Activated T-cell treated with anti-CD3 and anti-CD28 coated beads for 4 hours (primary cell): ENCODE measurements around the gene COL15A1.
A peak's percentile ranks its signal among the peaks of the same experiment; 100 is the strongest.

Experiments
- DNase-seq: peaks from one replicate; pipeline ENCODE4 v3.0.0-alpha.2; 2020

COL15A1 gene

DNA sequence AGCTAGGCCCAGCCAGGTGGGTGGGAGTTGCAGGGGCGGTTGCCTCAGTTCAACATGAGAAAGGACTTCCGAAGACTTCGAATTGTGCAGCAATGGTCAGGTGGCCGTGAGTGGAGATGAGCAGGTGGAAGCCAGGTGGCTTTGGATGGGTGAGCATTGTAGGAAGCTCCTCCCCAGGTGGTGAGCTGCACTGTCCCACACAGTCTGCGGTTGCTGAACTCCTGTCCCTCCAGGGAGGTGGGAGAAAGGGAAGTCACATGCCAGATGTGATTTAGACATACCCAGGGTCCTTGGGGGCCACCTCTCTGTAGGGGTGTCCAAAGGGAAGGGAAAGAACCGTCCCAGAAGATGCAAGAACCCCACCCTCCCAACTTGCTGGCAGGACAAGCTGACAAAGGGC lies 30.4 kb downstream of the COL15A1 start:
- DNase-seq, result no peak

DNA sequence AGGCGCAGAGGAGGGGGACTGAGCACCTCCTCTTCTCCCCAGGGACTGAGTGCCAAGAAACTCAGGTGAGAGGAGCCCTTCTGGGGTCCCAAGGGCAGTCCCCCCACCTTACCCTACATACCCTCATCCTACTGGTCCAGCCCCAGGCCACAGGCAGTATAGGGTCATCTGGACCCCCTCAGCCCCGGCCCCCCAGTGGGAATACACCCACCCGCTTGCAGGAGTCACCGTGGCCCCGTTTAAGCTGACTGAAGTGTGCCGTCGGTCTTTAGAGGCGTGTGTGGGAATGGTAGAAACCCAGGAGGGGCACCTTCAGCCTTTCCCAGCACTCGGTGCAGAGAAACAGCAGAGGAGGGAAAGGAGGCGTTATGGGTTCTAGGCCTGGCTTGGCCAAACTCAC lies 30.8 kb downstream of the COL15A1 start:
- DNase-seq, result no peak

DNA sequence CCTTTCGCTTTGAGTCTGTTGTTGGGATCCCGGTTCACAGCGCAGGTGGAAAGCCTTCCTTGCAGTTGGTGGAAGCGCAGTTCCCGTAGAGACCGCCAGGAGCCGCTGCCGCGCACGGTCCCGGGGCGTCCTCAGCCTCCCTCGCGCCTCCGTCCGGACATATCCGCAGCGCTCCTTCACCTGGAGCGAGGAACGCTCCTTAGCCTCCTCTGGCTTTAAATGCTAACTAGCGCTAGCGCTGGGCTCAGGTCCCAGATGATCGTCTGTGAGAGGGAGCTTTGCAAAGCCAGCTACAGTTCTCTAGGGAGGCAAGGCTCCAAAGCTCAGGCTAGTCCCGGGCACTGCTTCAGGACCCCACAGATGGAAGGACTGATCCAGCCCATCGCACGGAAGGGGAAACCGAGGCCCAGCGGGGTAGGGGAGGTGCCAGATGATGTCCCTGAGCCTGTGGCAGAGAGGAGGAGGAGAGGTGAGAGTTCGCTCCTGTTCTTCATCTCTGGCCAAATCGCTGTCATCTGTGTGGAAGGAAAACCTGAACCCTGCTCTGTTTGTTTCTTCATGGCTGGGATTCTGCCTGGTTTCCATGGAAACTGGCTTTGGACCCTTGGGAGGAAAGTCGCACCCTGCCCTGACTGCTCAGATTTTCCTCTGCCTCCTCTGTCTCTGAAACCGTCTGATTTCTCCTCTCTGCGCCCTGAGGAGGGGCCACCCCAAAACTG lies 31.4 kb downstream of the COL15A1 start:
- peak; percentile 77 for DNase-seq

- no peak for DNase-seq
These were observed 32.1 kb downstream of the COL15A1 start for GRCh38 chr9:98975838-98976237.

GRCh38 chr9:98977246-98977714 lies 33.6 kb downstream of the COL15A1 start:
- DNase-seq, result no peak

DNA sequence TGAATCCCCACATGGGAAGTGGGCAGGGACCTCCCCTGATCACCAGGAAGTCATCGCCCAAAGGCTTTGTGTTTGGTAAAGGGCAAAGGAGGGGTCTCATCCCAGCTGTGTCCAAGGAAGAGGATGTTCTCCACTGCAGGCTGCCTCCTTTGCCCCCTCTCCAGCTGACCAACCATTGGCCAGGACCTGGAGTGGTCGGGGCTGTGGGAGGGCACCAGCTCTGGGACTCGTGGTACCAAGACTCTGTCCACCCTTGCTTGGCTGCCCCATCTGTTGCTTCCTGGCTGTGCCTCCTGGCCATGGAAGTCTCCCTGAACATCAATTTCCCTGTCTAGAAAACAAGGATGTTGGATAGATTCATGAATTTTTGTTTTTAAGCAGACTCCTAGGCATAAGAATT lies 34.1 kb downstream of the COL15A1 start:
- DNase-seq, result no peak

DNA sequence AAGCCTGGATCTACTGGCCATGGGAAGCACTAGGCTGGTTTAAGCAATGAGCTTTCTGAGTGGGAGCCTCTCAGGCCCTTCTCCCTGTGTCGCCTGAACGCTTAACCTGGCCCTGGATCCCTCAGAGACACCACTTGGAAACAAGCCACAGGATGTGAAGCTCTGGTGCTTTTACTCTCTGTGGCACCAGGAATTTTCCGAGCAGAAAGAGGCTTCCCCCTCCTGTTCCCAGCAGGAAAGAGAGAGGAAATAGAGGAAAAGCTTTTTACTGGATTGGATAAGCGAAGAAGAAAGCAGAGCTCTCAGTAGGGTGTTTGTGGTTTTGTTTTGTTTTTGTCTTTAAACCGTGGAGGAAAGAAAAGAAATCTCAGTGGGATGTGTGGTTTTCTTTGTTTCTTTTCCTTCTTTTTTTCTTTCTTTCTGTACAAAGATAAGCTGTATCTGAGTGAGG lies 34.5 kb downstream of the COL15A1 start:
- no peak for DNase-seq

- DNase-seq, result no peak
These were observed 36.6 kb downstream of the COL15A1 start for GRCh38 chr9:98980291-98980690.

GRCh38 chr9:98983295-98984268 lies 39.9 kb downstream of the COL15A1 start:
- DNase-seq, result no peak

GRCh38 chr9:98985596-98985995 lies 41.9 kb downstream of the COL15A1 start:
- no peak for DNase-seq

DNA sequence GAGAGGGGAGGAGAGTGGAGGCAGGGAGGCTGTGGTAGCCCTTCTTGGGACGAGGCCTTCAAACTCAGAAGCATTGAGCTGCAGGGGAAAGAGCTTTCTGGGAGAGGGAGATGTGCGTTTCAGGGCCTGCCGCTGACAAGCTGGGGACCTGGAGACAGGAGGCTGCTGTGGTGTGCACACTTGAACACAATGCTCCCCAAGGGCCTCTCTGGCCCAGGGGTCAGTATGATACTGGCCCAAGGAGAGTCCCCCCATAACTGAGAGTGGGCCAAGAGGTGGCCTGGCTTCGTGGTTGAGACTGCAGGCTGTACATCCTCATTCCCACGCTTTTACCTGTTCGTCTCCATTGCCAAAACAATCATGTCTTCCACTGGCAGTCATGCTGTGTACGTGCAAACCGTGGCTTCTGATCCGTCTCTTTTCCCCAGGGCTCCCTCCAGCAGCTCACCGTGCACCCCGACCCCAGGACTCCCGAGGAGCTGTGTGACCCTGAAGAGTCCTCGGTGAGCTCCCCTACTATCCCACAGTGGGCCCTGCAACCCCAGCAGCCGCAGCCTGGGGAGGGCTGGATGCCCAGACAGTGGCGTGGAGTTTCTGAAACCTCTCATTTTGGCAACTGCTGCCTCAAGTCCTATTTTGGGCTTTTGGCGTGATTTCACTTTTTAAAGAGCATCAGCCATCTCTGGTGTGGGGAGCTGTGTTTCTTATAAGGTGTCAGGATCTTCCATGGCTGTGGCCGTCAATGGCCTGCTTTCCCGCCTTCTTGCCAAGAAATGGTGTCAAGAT lies 43.4 kb downstream of the COL15A1 start:
- no peak for DNase-seq

DNA sequence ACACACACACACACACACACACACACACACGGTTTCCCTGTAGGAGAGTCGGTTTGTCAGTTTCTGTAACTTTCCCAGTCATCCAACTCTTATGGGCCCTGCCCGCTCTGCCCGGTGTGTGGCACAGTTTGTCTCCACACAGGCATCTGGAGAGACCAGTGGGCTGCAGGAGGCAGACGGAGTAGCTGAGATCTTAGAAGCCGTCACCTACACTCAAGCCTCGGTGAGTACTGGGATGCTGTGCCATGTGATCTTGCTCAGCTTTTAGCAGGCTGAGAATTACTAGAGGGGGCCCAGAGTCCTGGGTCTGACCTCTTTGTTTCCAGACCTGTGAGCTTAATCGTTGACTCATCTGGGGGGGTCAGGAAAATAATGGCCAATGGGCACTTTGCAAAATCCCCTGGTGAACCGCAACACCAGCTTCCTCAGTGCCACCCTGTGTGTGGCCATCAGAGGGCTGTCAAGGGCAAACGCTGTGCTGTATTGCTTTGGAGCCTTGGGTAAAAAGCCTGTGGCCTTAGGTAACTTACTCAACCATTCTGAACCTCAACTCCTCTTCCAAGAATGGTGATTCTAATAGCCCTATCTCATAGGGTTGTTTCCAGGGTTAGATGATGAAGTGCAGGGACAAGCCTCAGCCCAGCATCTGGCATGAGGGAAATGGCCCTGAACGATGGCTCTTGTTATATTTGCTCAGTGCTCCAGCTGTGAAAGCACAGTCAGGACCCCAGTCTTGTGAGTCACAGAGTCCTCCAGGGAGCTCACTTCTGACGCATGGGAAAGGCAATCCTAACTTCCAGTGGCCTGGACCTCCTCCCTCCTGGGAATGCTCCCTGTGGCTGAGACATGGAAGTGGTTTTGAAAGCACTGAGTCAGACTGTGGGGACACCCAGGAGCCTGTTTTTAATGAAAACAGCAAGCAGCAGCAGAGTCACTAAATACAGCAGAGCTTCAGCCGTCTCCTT lies 45.6 kb downstream of the COL15A1 start:
- no peak for DNase-seq

GRCh38 chr9:98990181-98990870 lies 46.6 kb downstream of the COL15A1 start:
- DNase-seq, result no peak

DNA sequence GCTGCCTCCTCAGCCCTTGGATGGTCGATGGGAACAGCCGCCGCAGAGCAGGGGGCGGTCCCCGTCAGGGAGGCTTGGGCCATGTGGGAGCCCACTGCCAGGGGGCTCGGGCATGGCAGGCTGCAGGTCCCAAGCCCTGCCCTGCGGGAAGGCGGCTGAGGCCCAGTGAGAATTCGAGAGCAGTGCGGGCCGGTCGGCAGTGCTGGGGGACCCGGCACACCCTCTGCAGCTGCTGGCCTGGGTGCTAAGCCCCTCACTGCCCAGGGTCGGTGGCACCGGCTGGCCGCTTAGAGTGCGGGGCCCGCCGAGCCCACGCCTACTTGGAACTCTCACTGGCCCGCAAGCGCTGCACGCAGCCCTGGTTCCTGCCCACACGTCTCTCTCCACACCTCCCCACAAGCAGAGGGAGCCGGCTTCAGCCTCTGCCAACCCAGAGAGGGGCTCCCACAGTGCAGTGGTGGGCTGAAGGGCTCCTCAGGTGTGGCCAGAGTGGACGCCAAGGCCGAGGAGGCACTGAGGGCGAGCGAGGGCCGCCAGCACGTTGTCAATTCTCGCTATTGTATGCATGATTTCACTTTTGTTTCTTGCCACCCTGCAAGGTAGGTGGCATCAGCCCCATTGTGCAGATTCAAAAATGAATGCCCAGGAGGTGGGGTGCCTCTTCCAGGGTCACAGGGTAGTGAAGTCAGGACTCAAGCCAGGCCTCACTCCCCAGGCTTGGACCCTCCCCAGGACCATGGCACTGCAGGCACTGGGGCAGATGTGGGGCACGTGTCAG lies 48.6 kb downstream of the COL15A1 start:
- no peak for DNase-seq

- DNase-seq, result no peak
These were observed 49.3 kb downstream of the COL15A1 start for GRCh38 chr9:98992885-98993569.

DNA sequence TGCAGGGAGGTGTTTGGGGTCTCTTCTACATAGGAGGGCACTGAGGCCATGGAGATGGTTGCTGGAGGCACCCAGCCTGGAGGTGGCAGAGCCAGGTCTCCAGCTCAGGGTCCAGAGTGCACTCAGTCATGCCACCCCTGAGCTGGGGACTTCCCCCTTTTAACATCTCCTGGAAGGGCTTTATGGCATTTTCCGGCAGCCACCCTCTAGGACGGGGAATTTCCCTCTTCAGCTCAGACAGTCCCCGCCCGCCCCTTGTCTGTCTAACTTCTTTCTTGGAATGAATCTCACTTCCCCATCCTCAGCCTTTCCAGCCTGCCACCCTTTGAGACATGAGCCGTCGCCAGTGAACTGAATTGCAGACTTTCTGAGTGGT lies 49.9 kb downstream of the COL15A1 start:
- no peak for DNase-seq

DNA sequence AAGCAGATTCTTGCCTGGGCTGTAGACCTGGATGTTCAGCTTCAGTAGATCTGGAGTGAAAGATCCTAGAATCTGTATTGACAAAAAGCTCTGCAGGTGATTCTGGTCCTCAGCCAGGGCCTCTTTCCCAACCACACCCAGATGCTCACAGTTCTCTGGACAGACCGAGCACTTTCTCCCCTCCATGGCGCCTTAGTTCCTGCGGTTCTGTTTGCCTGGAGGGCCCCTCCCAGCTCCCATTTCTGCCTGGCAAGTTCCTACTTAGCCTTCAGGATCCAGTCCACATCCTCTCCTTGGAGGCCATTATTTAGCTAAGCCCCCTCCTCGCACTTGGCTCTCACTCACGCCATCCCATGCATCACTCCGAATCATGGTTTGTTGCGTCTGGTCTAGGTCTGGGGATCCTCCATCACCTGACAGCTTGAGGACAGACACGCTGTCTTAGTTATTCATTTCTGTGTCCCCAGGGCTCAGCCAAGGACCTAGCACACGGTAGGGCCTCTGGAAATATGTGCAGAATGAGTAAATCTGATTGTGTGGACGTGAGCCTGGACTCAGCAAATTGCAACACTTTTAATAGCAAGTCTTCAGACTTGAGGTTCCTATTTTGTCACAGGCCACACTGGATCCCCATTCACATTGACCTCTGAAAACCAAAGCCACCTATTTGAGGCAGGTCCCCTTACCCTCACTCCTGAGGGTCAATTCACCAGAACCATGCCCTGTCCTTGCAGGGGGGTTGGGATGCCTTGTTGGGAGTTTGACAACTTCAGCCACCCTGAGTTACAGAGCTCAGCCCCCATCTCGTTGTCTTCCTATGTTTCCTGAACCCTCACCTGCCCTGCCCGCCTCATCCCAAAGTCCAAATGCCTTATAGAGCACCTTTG lies 50.7 kb downstream of the COL15A1 start:
- no peak for DNase-seq

GRCh38 chr9:98995059-98995671 lies 51.5 kb downstream of the COL15A1 start:
- no peak for DNase-seq
